ENCODE measurements around the gene PRKCH. TPM values are rescaled to one million over a fixed set of nuclear protein-coding genes. Genes with fewer than 3 reads are reported as not detected.

Gene PRKCH
- total RNA-seq, 2 experiments from 2014 or later: 0.85 to 2.3 TPM

- no peaks in the 10 kb centered on the region for H3K9me2 ChIP-seq (ENCODE audit: insufficient read depth, low read length)
- POLR2A ChIA-PET: interaction anchor here (0.6 kb wide), 2 partner anchors 70 to 1499 kb away, joined by 6 to 7 read pairs; no protein-coding TSS in a partner anchor
- no peak overlapping the region for H3K4me2 ChIP-seq (ENCODE audit: low read length)
- no peaks in the 10 kb centered on the region for H3K9me3 ChIP-seq (ENCODE audit: low read length)
- H2AFZ ChIP-seq (ENCODE audit: low read length): no peak overlapping the region
- BruUV-seq (replicated peaks): no TSS peak
- intact Hi-C loops (cut with micrococcal nuclease; ENCODE audit: unreplicated experiment): no loop called here
- no peak overlapping the region for H3K4me3 ChIP-seq (ENCODE audit: low read depth, low read length, poor library complexity, severe bottlenecking)
- H3K79me2 ChIP-seq (ENCODE audit: insufficient read depth, low read depth, low read length): no peaks in the 10 kb centered on the region
- H3K36me3 ChIP-seq (ENCODE audit: insufficient read depth, low read length): no peaks in the 10 kb centered on the region
- no peaks in the 10 kb centered on the region for H3K4me1 ChIP-seq (ENCODE audit: insufficient read depth, low read length, poor library complexity, severe bottlenecking)
- H3K27ac ChIP-seq (ENCODE audit: low read depth, low read length, poor library complexity, severe bottlenecking): no peak overlapping the region
- CTCF ChIA-PET (ENCODE audit: unreplicated experiment): no interaction called here
- DNase-seq (ENCODE audit: low spot score): no peak
- TF ChIP-seq CTCF (conservative IDR thresholded peaks at IDR 0.05; ENCODE audit: low read length) (no peak), EZH2phosphoT487 (IDR thresholded peaks at IDR 0.05; ENCODE audit: borderline replicate concordance, low read depth, low read length) (no peak)
- no peaks in the 10 kb centered on the region for H4K20me1 ChIP-seq (ENCODE audit: insufficient read depth, low read length)
Measured at GRCh38 chr14:61362072-61362750, 40.8 kb downstream of the PRKCH start.

GRCh38 chr14:61364243-61364642 lies 42.9 kb downstream of the PRKCH start:
- H3K27ac ChIP-seq (ENCODE audit: low read depth, low read length, poor library complexity, severe bottlenecking): no peak overlapping the region
- intact Hi-C loops (cut with micrococcal nuclease; ENCODE audit: unreplicated experiment): no loop called here
- H3K4me2 ChIP-seq (ENCODE audit: low read length): no peak overlapping the region
- no peaks in the 10 kb centered on the region for H3K9me2 ChIP-seq (ENCODE audit: insufficient read depth, low read length)
- TF ChIP-seq CTCF (conservative IDR thresholded peaks at IDR 0.05; ENCODE audit: low read length) (no peak), EZH2phosphoT487 (IDR thresholded peaks at IDR 0.05; ENCODE audit: borderline replicate concordance, low read depth, low read length) (no peak)
- ChIA-PET CTCF (ENCODE audit: unreplicated experiment) (no interaction called here), POLR2A (no interaction called here)
- no peak for DNase-seq (ENCODE audit: low spot score)
- no peak overlapping the region for H2AFZ ChIP-seq (ENCODE audit: low read length)
- no peaks in the 10 kb centered on the region for H3K79me2 ChIP-seq (ENCODE audit: insufficient read depth, low read depth, low read length)
- no peak overlapping the region for H3K4me3 ChIP-seq (ENCODE audit: low read depth, low read length, poor library complexity, severe bottlenecking)
- no peaks in the 10 kb centered on the region for H3K36me3 ChIP-seq (ENCODE audit: insufficient read depth, low read length)
- no peaks in the 10 kb centered on the region for H4K20me1 ChIP-seq (ENCODE audit: insufficient read depth, low read length)
- no peaks in the 10 kb centered on the region for H3K9me3 ChIP-seq (ENCODE audit: low read length)
- no TSS peak for BruUV-seq (replicated peaks)
- no peaks in the 10 kb centered on the region for H3K4me1 ChIP-seq (ENCODE audit: insufficient read depth, low read length, poor library complexity, severe bottlenecking)

- TF ChIP-seq CTCF (conservative IDR thresholded peaks at IDR 0.05; ENCODE audit: low read length) (no peak), EZH2phosphoT487 (IDR thresholded peaks at IDR 0.05; ENCODE audit: borderline replicate concordance, low read depth, low read length) (no peak)
- Histone ChIP-seq H3K9me2 (ENCODE audit: insufficient read depth, low read length) (no peaks in the 10 kb centered on the region), H3K4me1 (ENCODE audit: insufficient read depth, low read length, poor library complexity, severe bottlenecking) (no peaks in the 10 kb centered on the region), H4K20me1 (ENCODE audit: insufficient read depth, low read length) (no peaks in the 10 kb centered on the region), H3K4me3 (ENCODE audit: low read depth, low read length, poor library complexity, severe bottlenecking) (no peak overlapping the region), H3K27ac (ENCODE audit: low read depth, low read length, poor library complexity, severe bottlenecking) (no peak overlapping the region), H2AFZ (ENCODE audit: low read length) (no peak overlapping the region), H3K79me2 (ENCODE audit: insufficient read depth, low read depth, low read length) (no peaks in the 10 kb centered on the region), H3K9me3 (ENCODE audit: low read length) (no peaks in the 10 kb centered on the region), H3K4me2 (ENCODE audit: low read length) (no peak overlapping the region), H3K36me3 (ENCODE audit: insufficient read depth, low read length) (no peaks in the 10 kb centered on the region)
- no peak for DNase-seq (ENCODE audit: low spot score)
- BruUV-seq (replicated peaks): no TSS peak
- intact Hi-C loops (cut with micrococcal nuclease; ENCODE audit: unreplicated experiment): no loop called here
- POLR2A ChIA-PET: no interaction called here
- CTCF ChIA-PET (ENCODE audit: unreplicated experiment): no interaction called here
Measured at GRCh38 chr14:61365667-61366212, 44.4 kb downstream of the PRKCH start.
